ENCODE measurements around the gene CD4.
"Not testable (repeated sequence)": the region's sequence is repeated elsewhere in the genome, so short reads cannot be mapped to it uniquely, and the experiment has no call there.

CD4 gene

DNA sequence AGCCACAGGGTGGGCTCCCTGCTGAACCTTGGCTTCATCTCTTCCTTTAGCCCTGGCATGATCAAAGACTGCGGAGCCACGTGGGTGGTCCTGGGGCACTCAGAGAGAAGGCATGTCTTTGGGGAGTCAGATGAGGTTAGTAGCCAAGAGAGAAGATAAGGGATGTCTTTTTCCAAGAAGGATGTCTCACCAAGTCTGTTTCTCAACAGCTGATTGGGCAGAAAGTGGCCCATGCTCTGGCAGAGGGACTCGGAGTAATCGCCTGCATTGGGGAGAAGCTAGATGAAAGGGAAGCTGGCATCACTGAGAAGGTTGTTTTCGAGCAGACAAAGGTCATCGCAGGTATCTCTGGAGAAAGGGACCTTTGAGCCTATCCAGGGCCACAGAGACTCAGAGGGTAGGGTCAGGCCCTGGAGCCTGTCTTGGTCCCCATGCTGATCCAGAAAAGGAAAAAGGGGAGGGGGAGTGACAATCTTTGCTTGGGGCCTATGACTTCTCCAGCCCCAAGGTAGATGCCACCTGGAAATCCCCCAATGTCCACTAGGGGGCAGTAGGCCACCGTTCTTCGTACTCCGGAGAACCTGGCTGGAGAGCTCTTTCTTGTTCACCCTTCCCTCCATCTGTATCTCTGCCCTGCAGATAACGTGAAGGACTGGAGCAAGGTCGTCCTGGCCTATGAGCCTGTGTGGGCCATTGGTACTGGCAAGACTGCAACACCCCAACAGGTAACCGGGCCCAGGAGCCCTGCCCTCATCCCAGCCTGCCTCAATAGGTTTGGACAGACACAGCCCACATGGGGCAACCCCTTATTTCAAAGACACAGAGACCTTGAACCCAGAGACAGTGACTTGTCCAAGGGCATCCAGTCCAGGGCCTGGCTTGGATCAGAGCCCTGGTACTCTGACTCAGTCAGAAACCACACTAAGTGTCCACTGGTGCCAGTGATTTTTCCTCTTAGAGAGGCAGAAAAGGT, 80.0 kb downstream of the CD4 start:
- DNase-seq: peak; percentile 84

- not testable (repeated sequence) for DNase-seq
Measured at GRCh38 chr12:6870304-6870703, 81.0 kb downstream of the CD4 start.

Data from T-helper 9 cell (primary cell).